GM21360 (cell line): ENCODE data around the gene SFTPD.
"Not testable (repeated sequence)": the region's sequence is repeated elsewhere in the genome, so short reads cannot be mapped to it uniquely, and the experiment has no call there.

Experiments used
- ATAC-seq: cut with Tn5 transposase; IDR thresholded peaks from one replicate; pipeline ENCODE4 v1.9.1; 2021; ENCODE audit warnings: mild to moderate bottlenecking, moderate library complexity; ENCODE audit not compliant: unreplicated experiment

SFTPD gene

GRCh38 chr10:79927111-79927828 lies 21.6 kb downstream of the SFTPD start:
- ATAC-seq, result no peak

- ATAC-seq, result no peak
Measured at GRCh38 chr10:79926037-79926436, 22.9 kb downstream of the SFTPD start.

DNA sequence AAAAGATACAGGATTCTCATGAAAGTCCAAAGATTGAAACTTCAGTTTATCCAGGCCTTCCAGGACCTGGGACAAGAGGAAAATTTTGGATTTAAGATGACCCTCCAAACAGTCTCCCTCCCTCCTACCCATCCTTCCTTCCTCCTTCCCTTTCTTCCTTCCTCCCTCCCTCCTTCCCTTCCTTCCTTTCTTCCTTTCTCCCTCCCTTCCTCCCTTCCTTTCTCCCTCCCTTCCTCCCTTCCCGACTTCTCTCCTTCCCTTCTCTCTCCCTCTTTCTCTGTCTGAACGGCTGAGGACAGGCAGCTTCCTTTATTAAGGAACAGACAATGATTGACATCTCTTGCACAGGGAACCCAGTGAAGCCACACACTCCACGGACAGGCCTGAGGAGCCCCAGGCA lies 23.3 kb downstream of the SFTPD start:
- no peak for ATAC-seq

- no peak for ATAC-seq
Measured at GRCh38 chr10:79923669-79924068, 25.2 kb downstream of the SFTPD start.

DNA sequence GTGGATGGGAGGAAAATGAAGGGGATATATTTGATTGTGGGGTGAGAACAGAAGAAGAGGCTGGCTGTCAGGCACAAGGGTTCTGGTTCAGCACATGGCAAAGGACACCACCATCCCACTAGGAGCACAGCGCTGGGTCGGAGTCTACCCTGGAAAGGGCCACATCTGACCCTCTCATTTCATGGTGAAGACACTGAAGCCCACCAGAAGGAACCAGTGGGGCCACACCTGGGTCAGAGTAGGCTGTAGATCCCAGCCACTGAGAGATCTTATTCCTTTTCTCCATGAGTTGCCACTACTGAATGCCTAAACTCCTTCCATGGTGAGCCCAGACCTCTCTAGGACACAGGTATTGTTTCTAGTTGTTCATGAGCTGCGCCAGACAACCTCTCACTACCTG lies 25.8 kb downstream of the SFTPD start:
- ATAC-seq, result no peak

- ATAC-seq, result not testable (repeated sequence)
Measured at GRCh38 chr10:79922011-79922412, 26.9 kb downstream of the SFTPD start.

- not testable (repeated sequence) for ATAC-seq
Measured at GRCh38 chr10:79915838-79916237, 33.1 kb downstream of the SFTPD start.

- not testable (repeated sequence) for ATAC-seq
Measured at GRCh38 chr10:79914512-79914911, 34.4 kb downstream of the SFTPD start.

- ATAC-seq, result no peak
Measured at GRCh38 chr10:79910836-79911235, 38.1 kb downstream of the SFTPD start.

GRCh38 chr10:79910344-79910743 lies 38.6 kb downstream of the SFTPD start:
- no peak for ATAC-seq

DNA sequence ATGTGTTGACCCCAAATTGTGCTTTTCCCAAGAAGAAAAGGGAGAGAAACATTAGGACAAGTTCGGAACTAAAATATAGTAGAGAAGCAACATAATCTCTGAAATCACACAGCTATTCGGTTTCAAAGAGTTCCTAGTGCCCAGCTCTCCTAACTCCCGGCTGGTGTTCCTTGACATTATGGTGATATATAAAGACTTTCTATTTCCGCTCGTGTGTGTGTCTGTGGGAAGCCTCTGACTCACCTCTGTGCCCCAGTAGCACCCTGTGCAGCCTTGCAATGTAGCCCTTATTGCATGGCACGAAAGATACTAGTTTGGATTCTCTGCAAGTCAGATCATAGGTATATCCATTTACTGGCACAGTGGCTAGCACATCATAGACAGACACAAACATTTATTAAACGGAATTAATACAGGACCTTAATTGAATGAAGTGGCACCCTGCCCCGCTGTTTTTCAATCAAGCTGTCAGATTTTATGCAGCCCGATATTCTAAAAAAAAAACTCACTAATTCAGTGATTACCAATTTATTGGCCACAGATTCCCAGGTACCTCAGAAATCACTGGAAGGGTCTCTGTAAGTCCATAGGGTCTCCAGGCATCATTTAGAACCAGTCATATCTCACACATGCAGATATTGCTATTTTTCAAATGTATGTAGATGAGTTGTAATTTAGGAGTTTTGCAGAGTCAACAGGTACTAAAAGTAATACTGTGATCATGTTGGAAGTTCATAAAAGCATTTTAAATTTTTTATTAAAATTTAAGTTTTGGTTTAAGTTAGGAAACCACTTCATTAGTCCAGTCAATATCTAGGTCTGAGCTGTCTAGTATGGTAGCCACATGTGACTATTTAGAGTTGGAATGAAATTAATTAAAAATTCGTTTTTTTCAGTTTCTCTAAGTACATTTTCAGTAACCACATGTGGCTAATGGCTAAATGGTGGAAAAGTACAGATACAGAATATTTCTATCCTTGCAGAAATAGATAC lies 43.3 kb downstream of the SFTPD start:
- ATAC-seq, result no peak

- no peak for ATAC-seq
Measured at GRCh38 chr10:79904671-79905321, 44.1 kb downstream of the SFTPD start.

- not testable (repeated sequence) for ATAC-seq
Measured at GRCh38 chr10:79901571-79901970, 47.3 kb downstream of the SFTPD start.

DNA sequence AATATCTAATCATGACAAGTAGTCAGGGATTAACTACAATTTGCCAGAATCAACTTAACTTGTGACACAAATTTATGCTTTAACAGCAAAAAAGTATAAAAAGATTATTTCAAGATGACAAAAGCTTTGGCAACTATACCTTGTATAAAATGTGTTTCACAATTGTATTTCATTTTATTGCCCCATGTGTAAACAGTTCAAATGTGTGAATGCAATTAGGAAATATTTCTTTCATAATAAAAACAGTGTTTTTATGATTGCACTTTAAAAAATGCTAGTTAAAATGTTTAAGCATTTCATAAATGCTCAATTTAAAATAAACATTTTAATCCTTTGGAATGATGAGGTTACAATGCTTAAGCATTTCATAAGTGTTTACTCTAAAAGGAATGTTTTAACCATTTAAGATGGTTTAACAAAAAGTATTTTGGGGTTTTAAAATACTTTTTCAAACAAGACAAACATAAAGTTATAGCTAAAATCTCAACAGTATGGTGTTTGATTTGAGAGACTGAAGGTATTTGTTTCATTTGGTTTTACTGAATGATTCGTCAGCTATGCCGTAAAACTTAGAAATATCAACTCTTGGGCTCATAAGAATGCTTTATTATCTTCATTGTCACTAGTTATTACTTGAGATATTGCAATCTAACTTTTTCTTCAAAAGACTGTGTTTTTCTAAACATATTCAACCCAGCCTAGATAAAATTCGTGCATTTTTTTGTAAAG lies 50.1 kb downstream of the SFTPD start:
- no peak for ATAC-seq

DNA sequence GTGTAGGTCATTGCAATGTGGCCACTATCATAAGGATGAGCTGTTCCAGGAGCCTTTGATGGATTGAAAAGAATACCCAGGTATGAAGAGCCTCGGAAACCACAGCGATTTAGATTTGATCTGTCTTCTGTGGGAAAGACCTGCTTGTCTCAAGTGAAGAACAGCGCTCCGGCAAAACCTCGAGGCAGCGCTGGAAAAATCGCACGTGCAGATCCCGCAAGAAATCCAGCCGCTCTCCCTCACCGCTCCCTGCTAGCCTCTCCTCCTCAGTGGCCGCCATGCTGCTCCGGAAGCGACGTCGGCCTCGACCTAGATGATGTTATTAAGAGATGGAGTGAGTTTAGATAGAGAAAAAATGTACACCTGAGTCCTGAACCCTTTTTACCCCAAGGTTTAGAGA lies 56.0 kb downstream of the SFTPD start:
- ATAC-seq, result not testable (repeated sequence)

DNA sequence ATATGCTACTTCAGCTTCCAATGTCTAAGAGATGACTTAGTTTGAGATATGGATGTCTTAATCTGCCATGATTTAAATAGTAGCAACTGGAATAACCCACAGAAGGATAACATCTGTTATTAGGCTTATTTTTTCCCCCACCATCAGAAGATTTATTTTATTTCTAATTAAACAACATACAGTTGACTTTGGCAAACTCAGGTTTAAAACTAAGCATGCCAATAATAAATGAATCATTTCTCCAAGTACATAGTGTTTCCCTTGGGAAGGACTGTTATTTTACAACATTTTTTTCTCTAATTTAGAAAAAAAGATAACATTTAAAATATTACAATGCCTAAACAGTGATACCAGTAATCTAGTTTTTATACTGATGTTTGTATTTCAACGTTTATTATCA lies 58.4 kb downstream of the SFTPD start:
- ATAC-seq, result no peak

- not testable (repeated sequence) for ATAC-seq
Measured at GRCh38 chr10:79888984-79889383, 59.9 kb downstream of the SFTPD start.
